H9 (cell line): ENCODE measurements around the gene CHRNG. TPM values are rescaled to one million over a fixed set of nuclear protein-coding genes. Genes with fewer than 3 reads are reported as not detected.

Experiments
- DNase-seq: peaks from one replicate; pipeline ENCODE4 v3.0.0-alpha.2; 2017
- H2AFZ ChIP-seq: one replicate; pipeline ENCODE4 v1.6.1; 2013; ENCODE audit warnings: mild to moderate bottlenecking, low read length, control low read depth, moderate library complexity
- H2AK5ac ChIP-seq: 2 replicates; pipeline ENCODE4 v1.6.1; 2013; ENCODE audit warnings: low read length, control low read depth, mixed read lengths; ENCODE audit not compliant: insufficient read length
- H2BK120ac ChIP-seq: one replicate; pipeline ENCODE4 v1.6.1; 2013; ENCODE audit warnings: low read depth, mild to moderate bottlenecking, low read length, control low read depth, inconsistent platforms; ENCODE audit not compliant: poor library complexity, severe bottlenecking
- H2BK12ac ChIP-seq: 2 replicates; pipeline ENCODE4 v1.6.1; 2013; ENCODE audit warnings: low read length, control low read depth, mixed read lengths, low read depth; ENCODE audit not compliant: insufficient read length
- H2BK15ac ChIP-seq: 2 replicates; pipeline ENCODE4 v1.6.1; 2013; ENCODE audit warnings: low read depth, low read length, control low read depth
- H2BK20ac ChIP-seq: one replicate; pipeline ENCODE4 v1.6.1; 2013; ENCODE audit warnings: low read depth, mild to moderate bottlenecking, low read length, control low read depth, inconsistent platforms; ENCODE audit not compliant: poor library complexity, severe bottlenecking
- H2BK5ac ChIP-seq: 2 replicates; pipeline ENCODE4 v1.6.1; 2013; ENCODE audit warnings: low read length, control low read depth, mixed read lengths; ENCODE audit not compliant: insufficient read length
- H3K14ac ChIP-seq: 2 replicates; pipeline ENCODE4 v1.6.1; 2013; ENCODE audit warnings: low read length, control low read depth; ENCODE audit not compliant: insufficient read depth
- H3K18ac ChIP-seq: 2 replicates; pipeline ENCODE4 v1.6.1; 2013; ENCODE audit warnings: low read depth, mild to moderate bottlenecking, mixed read lengths, low read length, control low read depth; ENCODE audit not compliant: insufficient read length
- H3K23ac ChIP-seq: 2 replicates; pipeline ENCODE4 v1.6.1; 2013; ENCODE audit warnings: low read length, control low read depth, mixed read lengths, low read depth; ENCODE audit not compliant: insufficient read length
- H3K23me2 ChIP-seq: 2 replicates; pipeline ENCODE4 v1.6.1; 2013; ENCODE audit warnings: low read depth, mild to moderate bottlenecking, mixed read lengths, low read length, control low read depth; ENCODE audit not compliant: insufficient read length, poor library complexity, severe bottlenecking
- H3K27ac ChIP-seq: 2 replicates; pipeline ENCODE4 v1.5.1; 2013; ENCODE audit warnings: low read length, control low read depth, mixed read lengths, low read depth; ENCODE audit not compliant: insufficient read length
- H3K27me3 ChIP-seq: 2 replicates; pipeline ENCODE4 v1.6.1; 2013; ENCODE audit warnings: low read length, control low read depth, inconsistent platforms; ENCODE audit not compliant: insufficient read depth
- H3K4ac ChIP-seq: 2 replicates; pipeline ENCODE4 v1.6.1; 2013; ENCODE audit warnings: low read depth, mild to moderate bottlenecking, control low read depth, inconsistent platforms, low read length, moderate library complexity
- H3K4me1 ChIP-seq: 2 replicates; pipeline ENCODE4 v1.6.1; 2013; ENCODE audit warnings: low read length, control low read depth, inconsistent platforms; ENCODE audit not compliant: insufficient read depth
- H3K4me2 ChIP-seq: 2 replicates; pipeline ENCODE4 v1.6.1; 2013; ENCODE audit warnings: low read length, control low read depth, mixed read lengths; ENCODE audit not compliant: insufficient read length, insufficient read depth
- H3K56ac ChIP-seq: 2 replicates; pipeline ENCODE4 v1.6.1; 2013; ENCODE audit warnings: low read depth, mild to moderate bottlenecking, mixed read lengths, low read length, control low read depth; ENCODE audit not compliant: insufficient read length
- H3K79me1 ChIP-seq: 2 replicates; pipeline ENCODE4 v1.6.1; 2013; ENCODE audit warnings: low read depth, mild to moderate bottlenecking, moderate library complexity, low read length, control low read depth, inconsistent platforms; ENCODE audit not compliant: insufficient read depth, poor library complexity, severe bottlenecking
- H3K79me2 ChIP-seq: 2 replicates; pipeline ENCODE4 v1.6.1; 2013; ENCODE audit warnings: low read length, control low read depth, inconsistent platforms; ENCODE audit not compliant: insufficient read depth
- H3K9ac ChIP-seq: 2 replicates; pipeline ENCODE4 v1.6.1; 2013; ENCODE audit warnings: low read length, control low read depth, mixed read lengths; ENCODE audit not compliant: insufficient read length; ENCODE audit errors: extremely low read depth
- H3K9me3 ChIP-seq: one replicate; pipeline ENCODE4 v1.6.1; 2013; ENCODE audit warnings: low read depth, low read length, inconsistent platforms; ENCODE audit not compliant: control insufficient read depth
- H3T11ph ChIP-seq: one replicate; pipeline ENCODE4 v1.6.1; 2013; ENCODE audit warnings: mild to moderate bottlenecking, low read length, control low read depth, inconsistent platforms
- H4K20me1 ChIP-seq: one replicate; pipeline ENCODE4 v1.6.1; 2013; ENCODE audit not compliant: control insufficient read depth, insufficient read length, insufficient read depth
- H4K5ac ChIP-seq: 2 replicates; pipeline ENCODE4 v1.6.1; 2013; ENCODE audit warnings: low read depth, mild to moderate bottlenecking, mixed read lengths, low read length, control low read depth; ENCODE audit not compliant: insufficient read length
- H4K8ac ChIP-seq: replicated peaks from 2 replicates; pipeline ENCODE4 v1.6.1; 2013; ENCODE audit warnings: low read length, control low read depth, mixed read lengths, low read depth; ENCODE audit not compliant: insufficient read length
- H4K91ac ChIP-seq: 2 replicates; pipeline ENCODE4 v1.6.1; 2013; ENCODE audit warnings: low read depth, mild to moderate bottlenecking, moderate library complexity, mixed read lengths, low read length, control low read depth; ENCODE audit not compliant: insufficient read length
- H3K27ac Mint-ChIP-seq, 3 experiments: 2 replicates in 2 of 3; 3 replicates in 1 of 3; pipeline ENCODE4 v1.8.0; 2020 to 2021; ENCODE audit warnings: mixed read lengths in 3 of 3, mild to moderate bottlenecking in 1 of 3, moderate library complexity in 1 of 3
- H3K27me3 Mint-ChIP-seq: 2 replicates; pipeline ENCODE4 v1.8.0; 2021; ENCODE audit warnings: low read depth, mild to moderate bottlenecking, moderate library complexity, mixed read lengths
- H3K36me3 Mint-ChIP-seq, 3 experiments: 2 replicates in 2 of 3; 3 replicates in 1 of 3; pipeline ENCODE4 v1.8.0; 2020 to 2021; ENCODE audit warnings: low read depth in 3 of 3, mixed read lengths in 3 of 3; ENCODE audit not compliant: insufficient read depth in 1 of 3
- H3K4me1 Mint-ChIP-seq, 2 experiments: 2 replicates each; pipeline ENCODE4 v1.8.0; 2020; ENCODE audit warnings: mixed read lengths in 2 of 2
- H3K4me3 Mint-ChIP-seq, 2 experiments: 2 replicates in 1 of 2; 3 replicates in 1 of 2; pipeline ENCODE4 v1.8.0; 2020 to 2021; ENCODE audit warnings: mild to moderate bottlenecking in 2 of 2, mixed read lengths in 2 of 2, moderate library complexity in 1 of 2
- H3K9me3 Mint-ChIP-seq, 2 experiments: 2 replicates in 1 of 2; 3 replicates in 1 of 2; pipeline ENCODE4 v1.8.0; 2020; ENCODE audit warnings: mild to moderate bottlenecking in 2 of 2, mixed read lengths in 2 of 2, moderate library complexity in 1 of 2
- CTCF ChIP-seq: fragments of 200-600 bp; sonication (generic); conservative IDR thresholded peaks from 3 replicates; pipeline ENCODE4 v1.8.0; 2021; ENCODE audit warnings: antibody characterized with exemption, mild to moderate bottlenecking
- WGBS: extraction: QIAGEN DNeasy Blood & Tissue Kit; methylation state at CpG from one replicate; pipeline ENCODE4 v1.1.7; 2013; ENCODE audit warnings: missing lambda C conversion rate, low lambda C conversion rate, mixed read lengths; ENCODE audit not compliant: insufficient read length; ENCODE audit errors: extremely low coverage; 5-methylcytosine and 5-hydroxymethylcytosine counted together
- total RNA-seq: library from RNA; stranded (reverse); gene quantifications from 2 replicates; pipeline ENCODE4 v1.2.1, GENCODE V29; 2021

The CHRNG gene
- total RNA-seq, 1 experiment from 2014 or later = not detected

GRCh38 chr2:232526372-232526941, 13.0 kb upstream of the CHRNG start:
- H3K4ac ChIP-seq = no peak overlapping the region
- H2BK5ac ChIP-seq = no peak overlapping the region
- no peak overlapping the region for H2BK15ac ChIP-seq
- Mint-ChIP-seq H3K27ac (no peak overlapping the region), H3K9me3 (no peaks in the 10 kb centered on the region), H3K36me3 (peaks cover 0 to under 1% (median 0%) of the 10 kb centered on the region in 3 experiments; a peak in 1 of 7 replicates), H3K4me1 (peaks cover 9 to 29% of the 10 kb centered on the region in 2 experiments), H3K27me3 (peaks cover 72% of the 10 kb centered on the region), H3K4me3 (no peak overlapping the region; a peak in 1 of 5 replicates)
- H2BK20ac ChIP-seq = no peak overlapping the region
- H4K91ac ChIP-seq = no peak overlapping the region
- peaks cover 15% of the 10 kb centered on the region for H3K27me3 ChIP-seq
- TF ChIP-seq CTCF = no peak
- no peak overlapping the region for H3K14ac ChIP-seq
- peaks cover 14% of the 10 kb centered on the region for H3K23me2 ChIP-seq
- H3K18ac ChIP-seq = no peak overlapping the region
- no CpG with 5 or more reads among the region's 13 CpGs for WGBS
- no peak overlapping the region for H3K9ac ChIP-seq
- no peak for DNase-seq
- no peak overlapping the region for H2AFZ ChIP-seq
- H3K79me2 ChIP-seq = no peaks in the 10 kb centered on the region
- no peaks in the 10 kb centered on the region for H3K9me3 ChIP-seq
- H3K27ac ChIP-seq = no peak overlapping the region
- H4K5ac ChIP-seq = no peak overlapping the region
- no peak overlapping the region for H4K8ac ChIP-seq
- H3K23ac ChIP-seq = no peak overlapping the region
- no peak overlapping the region for H3K56ac ChIP-seq
- H2BK12ac ChIP-seq = no peak overlapping the region
- H2BK120ac ChIP-seq = no peak overlapping the region
- H2AK5ac ChIP-seq = no peak overlapping the region
- no peaks in the 10 kb centered on the region for H3K79me1 ChIP-seq
- no peak overlapping the region for H3T11ph ChIP-seq
- H4K20me1 ChIP-seq = no peaks in the 10 kb centered on the region
- no peak overlapping the region for H3K4me2 ChIP-seq
- H3K4me1 ChIP-seq = no peaks in the 10 kb centered on the region
